GM18909 (cell line): ENCODE data around the gene ADAMTSL4.

Experiments used
- ATAC-seq: cut with Tn5 transposase; IDR thresholded peaks from one replicate; pipeline ENCODE4 v1.9.1; 2021; ENCODE audit warnings: mild to moderate bottlenecking; ENCODE audit not compliant: unreplicated experiment, poor library complexity

The ADAMTSL4 gene

GRCh38 chr1:150548632-150549495 is at the start of gene ADAMTSL4:
ADAMTSL4 (plus strand) TSS chr1:150549408; CDS start chr1:150552289, 2,881 bp downstream.
- ATAC-seq, result peak; percentile 52

DNA sequence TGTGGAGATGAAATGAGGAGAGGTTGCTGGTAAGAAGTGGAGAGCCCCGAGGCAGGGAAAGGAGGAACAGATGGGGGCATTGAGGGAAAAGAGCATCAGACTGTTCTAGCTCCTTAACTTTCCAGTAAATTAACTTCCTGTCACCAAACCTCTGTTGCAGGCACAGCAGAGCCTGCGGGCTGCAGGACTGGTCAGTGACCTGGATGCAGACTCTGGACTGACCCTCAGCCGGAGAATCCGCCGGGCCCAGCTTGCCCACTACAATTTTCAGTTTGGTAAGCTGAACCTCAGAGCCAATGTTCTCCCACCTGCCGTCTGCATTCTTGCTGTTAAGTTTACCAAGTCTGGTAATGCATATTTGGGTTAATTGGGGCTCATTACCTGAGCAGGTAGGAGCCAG is 43.8 kb upstream of the ADAMTSL4 start:
- no peak for ATAC-seq

GRCh38 chr1:150507912-150508864 is 41.0 kb upstream of the ADAMTSL4 start, which contains the start of gene ECM1:
ECM1 (plus strand) TSS chr1:150508109; CDS start chr1:150508210, 101 bp downstream.
- no peak for ATAC-seq

DNA sequence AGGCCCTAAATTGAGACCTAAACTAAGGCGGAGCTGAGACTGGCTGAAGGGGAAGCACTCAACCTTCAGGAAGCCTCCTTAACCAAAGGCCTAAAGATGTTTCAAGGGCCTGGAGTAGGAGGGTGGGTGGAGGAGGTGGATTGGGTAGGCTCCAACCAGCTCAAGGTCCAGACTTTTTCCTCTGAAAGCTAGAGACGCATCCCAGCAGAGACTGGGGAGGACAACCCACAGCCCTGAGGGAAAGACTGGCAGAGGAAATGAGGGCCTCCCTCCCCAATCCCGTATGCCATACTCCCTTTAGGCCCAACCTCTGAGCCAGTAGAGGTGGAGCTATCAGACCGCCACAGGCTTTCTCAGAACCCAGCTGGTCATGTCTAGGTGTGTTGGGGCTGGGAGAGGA is 40.2 kb upstream of the ADAMTSL4 start:
- ATAC-seq, result no peak

GRCh38 chr1:150511551-150511950 is 37.7 kb upstream of the ADAMTSL4 start:
- no peak for ATAC-seq

- ATAC-seq, result no peak
Measured at GRCh38 chr1:150511985-150512660, 37.1 kb upstream of the ADAMTSL4 start.

DNA sequence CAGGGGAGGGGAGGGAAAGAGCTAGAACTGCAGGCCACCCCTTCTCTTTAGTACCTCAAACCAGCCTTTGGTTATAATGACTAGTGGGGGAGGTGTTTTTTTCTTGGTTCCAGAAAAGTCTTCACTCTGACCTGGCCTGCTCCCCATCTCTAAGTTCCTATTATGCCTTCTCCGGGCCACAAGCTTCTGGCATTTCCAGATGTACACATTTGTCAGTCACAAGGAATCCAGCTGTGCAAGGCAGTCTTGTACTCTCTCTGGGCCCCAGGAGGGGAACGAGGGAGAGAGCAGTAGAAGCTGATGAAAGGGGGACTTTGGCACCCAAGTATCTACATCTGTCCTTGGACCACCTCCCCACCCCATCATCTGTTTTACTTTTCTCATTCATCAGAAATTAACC is 36.4 kb upstream of the ADAMTSL4 start:
- no peak for ATAC-seq

GRCh38 chr1:150513351-150513791 is 35.8 kb upstream of the ADAMTSL4 start:
- ATAC-seq, result no peak

DNA sequence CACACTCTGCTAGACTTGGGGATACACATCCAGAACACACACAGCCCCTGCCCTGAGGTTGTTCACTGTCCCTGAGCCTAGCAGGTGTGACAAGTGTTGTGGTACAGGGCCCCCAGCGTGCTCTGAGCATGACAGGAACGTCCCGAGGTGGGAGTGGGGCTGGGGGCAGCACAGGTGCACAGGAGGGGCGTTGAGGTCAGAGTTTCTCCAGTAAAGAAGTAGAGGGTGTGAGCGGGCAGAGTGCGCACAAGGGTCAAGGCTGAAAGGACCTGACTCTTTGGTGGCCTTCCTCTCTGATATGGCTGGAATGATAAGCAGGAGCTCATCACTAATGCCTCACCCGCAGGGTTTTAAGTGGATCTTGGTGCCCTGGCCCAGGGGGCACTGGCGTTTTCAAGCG is 34.9 kb upstream of the ADAMTSL4 start:
- no peak for ATAC-seq

GRCh38 chr1:150514913-150515327 is 34.3 kb upstream of the ADAMTSL4 start:
- no peak for ATAC-seq

DNA sequence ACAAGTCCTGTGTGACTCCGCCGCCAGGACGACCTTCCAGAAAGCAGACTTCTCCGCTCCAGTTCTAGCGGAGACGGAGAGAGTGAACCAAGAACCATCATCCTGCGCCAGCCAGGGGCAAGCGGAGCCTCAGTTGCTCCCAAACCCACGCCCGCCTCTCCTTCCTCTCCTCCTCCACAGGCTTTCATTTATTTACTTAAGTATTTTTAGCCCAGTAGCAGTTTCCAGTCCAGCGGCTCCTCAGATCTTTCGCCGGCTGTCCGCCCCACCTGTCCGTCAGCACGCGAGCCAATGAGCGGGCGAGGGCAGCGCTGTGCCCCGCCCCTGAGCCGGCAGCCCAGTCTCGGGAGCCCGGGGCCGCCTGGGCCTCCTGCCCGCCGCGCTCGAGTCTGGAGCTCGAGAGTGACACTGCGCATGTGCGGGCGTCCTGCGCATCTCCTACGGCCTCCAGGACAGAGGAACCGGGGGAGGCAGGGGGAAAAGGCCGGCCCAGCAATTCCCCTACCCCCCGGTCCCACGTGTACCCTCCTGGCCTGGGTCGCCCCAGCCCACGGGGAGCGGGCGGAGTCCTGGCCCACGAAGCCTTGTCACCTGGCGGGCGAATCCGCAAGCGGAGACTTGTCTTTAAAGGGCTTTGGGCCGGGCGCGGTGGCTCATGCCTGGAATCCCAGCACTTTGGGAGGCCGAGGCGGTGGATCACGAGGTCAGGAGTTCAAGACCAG is 33.7 kb upstream of the ADAMTSL4 start, which contains the start of gene FALEC:
TSS of gene FALEC (plus strand) at position 425 of the 722 bp plus-strand sequence.
- peak; percentile 92 for ATAC-seq

DNA sequence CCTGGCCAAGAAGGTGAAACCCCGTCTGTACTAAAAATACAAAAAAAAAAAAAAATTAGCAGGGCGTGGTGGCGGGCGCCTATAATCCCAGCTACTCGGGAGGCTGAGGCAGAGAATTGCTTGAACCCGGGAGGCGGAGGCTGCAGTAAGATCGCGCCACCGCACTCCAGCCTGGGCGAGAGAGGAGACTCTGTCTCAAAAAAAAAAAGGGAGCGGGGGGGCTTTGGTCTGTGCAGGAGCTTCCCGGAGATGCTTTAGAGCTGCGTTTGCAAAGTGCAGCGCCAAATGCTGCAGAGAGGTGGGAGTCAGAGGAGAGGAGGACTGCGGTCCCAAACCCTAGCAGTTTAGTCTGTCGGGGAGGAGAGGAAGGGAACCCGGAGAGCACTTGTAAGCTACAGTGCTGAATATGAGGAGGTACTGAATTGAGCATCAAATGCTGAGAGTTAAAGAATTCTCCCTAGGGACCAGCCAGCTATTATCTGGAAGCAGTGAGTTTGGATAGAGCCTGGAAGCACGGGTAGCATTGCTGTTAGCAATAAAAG is 33.1 kb upstream of the ADAMTSL4 start:
- no peak for ATAC-seq

GRCh38 chr1:150516616-150517015 is 32.6 kb upstream of the ADAMTSL4 start:
- no peak for ATAC-seq

- no peak for ATAC-seq
Measured at GRCh38 chr1:150521196-150521968, 27.8 kb upstream of the ADAMTSL4 start.

DNA sequence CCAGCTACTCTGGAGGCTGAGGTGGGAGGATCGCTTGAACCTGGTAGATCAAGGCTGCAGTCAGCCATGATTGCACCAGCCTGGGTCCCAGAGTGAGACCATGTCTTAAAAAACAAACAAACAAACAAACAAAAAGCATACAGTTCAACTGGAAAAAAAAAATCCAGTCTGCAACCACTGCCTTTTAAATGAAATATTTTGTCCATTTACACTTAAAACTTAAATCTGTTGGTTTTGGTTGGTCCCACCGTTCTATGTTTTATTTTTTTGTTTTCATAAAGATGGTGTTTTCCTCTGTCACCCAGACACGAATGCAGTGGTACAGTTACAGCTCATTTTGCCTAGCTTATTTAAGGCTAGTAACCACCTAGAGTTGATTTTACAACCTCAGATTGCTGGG is 23.9 kb upstream of the ADAMTSL4 start:
- no peak for ATAC-seq

- ATAC-seq, result no peak
Measured at GRCh38 chr1:150528196-150528595, 21.0 kb upstream of the ADAMTSL4 start.

GRCh38 chr1:150529017-150529416 is 20.2 kb upstream of the ADAMTSL4 start:
- ATAC-seq, result no peak

DNA sequence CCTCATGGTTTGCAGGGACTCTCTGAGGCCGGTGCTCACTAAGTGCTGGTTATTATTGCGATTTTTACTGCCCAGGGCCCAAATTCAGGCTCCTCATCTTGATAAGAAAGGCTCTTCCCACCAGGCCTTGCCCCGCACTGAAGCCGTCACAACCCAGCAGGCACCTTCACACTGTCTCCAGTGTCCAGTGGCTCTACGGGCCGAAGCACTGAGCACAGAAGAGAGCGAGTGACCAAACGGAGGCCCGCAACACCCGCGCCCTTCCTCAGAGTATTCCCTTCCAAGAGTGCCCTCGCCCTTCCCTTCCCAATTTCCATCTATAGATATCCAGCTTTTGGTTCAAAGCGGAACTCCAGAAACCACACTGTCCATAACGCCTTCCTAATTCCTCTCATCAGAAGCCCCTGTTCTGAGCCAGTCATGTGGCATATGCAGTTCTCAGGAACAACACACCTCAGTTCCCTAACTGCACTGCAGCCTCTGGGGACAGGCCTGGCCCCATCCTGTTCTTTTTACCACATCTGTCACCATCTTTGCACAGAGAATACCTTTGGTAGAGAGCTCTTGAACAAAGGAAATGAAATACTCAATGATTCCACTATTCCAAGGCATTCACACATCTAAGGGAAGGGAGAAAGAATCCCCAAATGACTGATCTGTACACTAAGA is 18.6 kb upstream of the ADAMTSL4 start:
- ATAC-seq, result no peak
